ENCODE results near the gene TMCC3.
"Not testable (repeated sequence)": the region's sequence is repeated elsewhere in the genome, so short reads cannot be mapped to it uniquely, and the experiment has no call there.

The TMCC3 gene

DNA sequence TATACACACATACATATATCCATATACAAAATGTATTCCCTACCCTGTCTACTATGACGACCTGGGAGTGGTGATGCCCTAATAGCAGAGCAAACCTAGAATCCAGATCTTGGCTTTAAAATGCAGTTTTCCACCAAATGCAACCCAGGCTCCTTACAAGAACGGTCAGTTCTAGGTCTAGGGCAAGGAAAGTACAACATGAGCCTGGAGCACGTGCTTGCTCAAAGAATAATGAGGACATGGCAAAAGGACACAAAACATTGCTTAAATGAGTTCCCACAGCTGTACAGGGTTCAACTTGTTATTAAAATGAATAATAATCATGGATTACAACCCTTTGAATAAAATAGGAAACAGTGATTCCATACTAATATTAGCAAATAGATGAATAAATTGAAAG lies 94.7 kb downstream of the TMCC3 start:
- H3K27ac ChIP-seq (ENCODE audit: low read length) = no peak overlapping the region
- no peak for DNase-seq (ENCODE audit: low read depth, low spot score)
- no peaks in the 10 kb centered on the region for H3K9me3 ChIP-seq (ENCODE audit: control insufficient read depth, insufficient read depth, low read length)
- H3K4me3 ChIP-seq (ENCODE audit: low read length) = no peak overlapping the region
- no peaks in the 10 kb centered on the region for H3K36me3 ChIP-seq (ENCODE audit: control insufficient read depth, insufficient read depth, low read length)
- no peaks in the 10 kb centered on the region for H3K27me3 ChIP-seq (ENCODE audit: control insufficient read depth, insufficient read depth, low read length)
- H3K4me1 ChIP-seq (ENCODE audit: control insufficient read depth, insufficient read depth, low read length) = no peaks in the 10 kb centered on the region
- WGBS (ENCODE audit: insufficient coverage, insufficient read length) = no CpG with 5 or more reads among the region's 3 CpGs

DNA sequence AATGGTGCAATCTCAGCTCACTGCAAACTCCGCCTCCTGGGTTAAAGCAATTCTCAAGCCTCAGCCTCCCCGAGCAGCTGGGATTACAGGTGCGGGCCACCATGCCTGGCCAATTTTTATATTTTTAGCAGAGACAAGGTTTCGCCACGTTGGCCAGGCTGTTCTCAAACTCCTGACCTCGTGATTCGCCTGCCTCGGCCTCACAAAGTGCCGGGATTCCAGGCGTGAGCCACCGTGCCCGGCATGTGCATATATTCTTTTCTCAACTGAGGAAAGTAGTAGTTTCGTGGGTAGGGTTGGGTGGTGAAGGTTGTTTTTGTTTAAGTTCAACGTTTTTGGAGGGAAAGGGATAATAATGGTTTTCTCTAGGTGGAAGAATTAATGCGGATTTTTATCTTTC lies 96.5 kb downstream of the TMCC3 start:
- Histone ChIP-seq H3K4me1 (ENCODE audit: control insufficient read depth, insufficient read depth, low read length) (no peaks in the 10 kb centered on the region), H3K36me3 (ENCODE audit: control insufficient read depth, insufficient read depth, low read length) (no peaks in the 10 kb centered on the region), H3K4me3 (ENCODE audit: low read length) (no peak overlapping the region), H3K27me3 (ENCODE audit: control insufficient read depth, insufficient read depth, low read length) (no peaks in the 10 kb centered on the region), H3K9me3 (ENCODE audit: control insufficient read depth, insufficient read depth, low read length) (no peaks in the 10 kb centered on the region), H3K27ac (ENCODE audit: low read length) (no peak overlapping the region)
- 100% methylated on average over 2 of the region's 15 CpGs for WGBS (ENCODE audit: insufficient coverage, insufficient read length)
- DNase-seq (ENCODE audit: low read depth, low spot score) = no peak

DNA sequence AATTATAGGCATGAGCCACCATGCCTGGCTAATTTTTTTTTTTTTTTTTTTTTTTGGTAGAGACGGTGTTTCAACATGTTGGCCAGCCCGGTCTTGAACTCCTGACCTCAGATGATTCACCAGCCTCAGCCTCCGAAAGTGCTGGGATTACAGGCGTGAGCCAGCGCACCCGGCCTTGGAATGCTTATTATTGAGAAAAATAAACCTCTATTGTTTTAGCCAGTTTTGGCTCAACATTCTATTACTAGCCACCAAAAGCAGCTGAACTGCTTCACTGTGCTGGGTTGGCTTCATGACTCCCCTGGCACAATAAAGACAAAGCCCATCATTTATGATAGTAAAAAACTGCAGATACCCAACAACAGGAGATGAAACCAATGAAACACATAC lies 97.2 kb downstream of the TMCC3 start:
- H3K9me3 ChIP-seq (ENCODE audit: control insufficient read depth, insufficient read depth, low read length) = no peaks in the 10 kb centered on the region
- no peaks in the 10 kb centered on the region for H3K36me3 ChIP-seq (ENCODE audit: control insufficient read depth, insufficient read depth, low read length)
- no peak for DNase-seq (ENCODE audit: low read depth, low spot score)
- H3K4me3 ChIP-seq (ENCODE audit: low read length) = no peak overlapping the region
- no peaks in the 10 kb centered on the region for H3K4me1 ChIP-seq (ENCODE audit: control insufficient read depth, insufficient read depth, low read length)
- H3K27me3 ChIP-seq (ENCODE audit: control insufficient read depth, insufficient read depth, low read length) = no peaks in the 10 kb centered on the region
- no CpG with 5 or more reads among the region's 6 CpGs for WGBS (ENCODE audit: insufficient coverage, insufficient read length)
- H3K27ac ChIP-seq (ENCODE audit: low read length) = no peak overlapping the region

DNA sequence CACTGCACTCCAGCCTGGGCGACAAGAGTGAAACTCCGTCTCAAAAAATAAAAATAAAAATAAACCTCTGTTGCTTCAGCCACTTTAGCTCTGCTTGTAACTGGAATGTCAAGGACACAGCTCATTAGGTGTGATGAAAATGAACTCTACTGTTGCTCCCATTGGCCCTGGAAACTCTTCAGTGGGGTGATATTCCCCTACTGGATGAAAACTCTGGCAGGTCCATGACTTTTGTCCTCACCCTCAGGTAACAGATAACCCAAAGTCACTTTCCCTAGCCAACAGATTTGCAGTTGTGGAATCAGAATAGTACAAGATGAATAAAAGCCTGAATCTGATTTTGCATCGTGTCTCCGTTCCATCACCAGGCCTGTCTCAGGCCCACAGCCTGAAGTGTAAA lies 98.5 kb downstream of the TMCC3 start:
- no peak overlapping the region for H3K4me3 ChIP-seq (ENCODE audit: low read length)

DNA sequence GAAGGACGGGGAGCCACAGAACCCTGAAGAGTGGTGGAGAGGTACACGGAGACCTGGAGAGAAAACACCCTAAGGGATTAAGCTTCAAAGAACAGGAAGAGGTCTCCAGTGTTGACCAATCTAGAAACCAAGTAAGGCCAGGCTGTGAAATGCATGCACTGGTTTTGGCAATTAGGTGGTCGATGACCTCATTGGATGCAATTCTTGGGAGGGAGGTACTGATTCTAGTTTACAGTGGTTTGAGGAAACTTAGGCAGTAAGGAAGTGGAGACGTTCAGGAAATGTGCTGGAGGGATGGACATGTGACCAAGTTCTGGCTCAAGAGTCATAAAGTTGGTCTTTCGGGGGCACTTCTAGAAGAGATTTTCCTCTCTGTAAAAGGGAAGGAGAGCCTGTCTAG lies 99.4 kb downstream of the TMCC3 start:
- Histone ChIP-seq H3K27me3 (ENCODE audit: control insufficient read depth, insufficient read depth, low read length) (no peaks in the 10 kb centered on the region), H3K27ac (ENCODE audit: low read length) (no peak overlapping the region), H3K9me3 (ENCODE audit: control insufficient read depth, insufficient read depth, low read length) (peaks cover 1% of the 10 kb centered on the region), H3K36me3 (ENCODE audit: control insufficient read depth, insufficient read depth, low read length) (no peaks in the 10 kb centered on the region), H3K4me1 (ENCODE audit: control insufficient read depth, insufficient read depth, low read length) (no peaks in the 10 kb centered on the region; the same call in 1 of the 2 replicates), H3K4me3 (ENCODE audit: low read length) (no peak overlapping the region)
- no peak for DNase-seq (ENCODE audit: low read depth, low spot score)
- no CpG with 5 or more reads among the region's 5 CpGs for WGBS (ENCODE audit: insufficient coverage, insufficient read length)

More for the DNA sequence above, 98.5 kb downstream of the TMCC3 start:
- Histone ChIP-seq H3K27me3 (ENCODE audit: control insufficient read depth, insufficient read depth, low read length) (no peaks in the 10 kb centered on the region), H3K4me1 (ENCODE audit: control insufficient read depth, insufficient read depth, low read length) (no peaks in the 10 kb centered on the region), H3K36me3 (ENCODE audit: control insufficient read depth, insufficient read depth, low read length) (no peaks in the 10 kb centered on the region), H3K27ac (ENCODE audit: low read length) (no peak overlapping the region), H3K9me3 (ENCODE audit: control insufficient read depth, insufficient read depth, low read length) (no peaks in the 10 kb centered on the region; the same call in 1 of the 2 replicates)
- WGBS (ENCODE audit: insufficient coverage, insufficient read length) = no CpG with 5 or more reads among the region's 4 CpGs
- no peak for DNase-seq (ENCODE audit: low read depth, low spot score)

DNA sequence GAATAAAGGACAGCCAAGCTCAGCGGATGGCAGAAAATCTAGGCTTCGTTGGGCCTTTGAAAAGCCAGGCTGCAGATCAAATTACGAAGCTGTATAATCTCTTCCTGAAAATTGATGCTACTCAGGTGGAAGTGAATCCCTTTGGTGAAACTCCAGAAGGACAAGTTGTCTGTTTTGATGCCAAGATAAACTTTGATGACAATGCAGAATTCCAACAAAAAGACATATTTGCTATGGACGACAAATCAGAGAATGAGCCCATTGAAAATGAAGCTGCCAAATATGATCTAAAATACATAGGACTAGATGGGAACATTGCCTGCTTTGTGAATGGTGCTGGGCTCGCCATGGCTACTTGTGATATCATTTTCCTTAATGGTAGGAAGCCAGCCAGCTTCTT lies 101.5 kb downstream of the TMCC3 start:
- H3K4me3 ChIP-seq (ENCODE audit: low read length); H3K36me3 ChIP-seq (ENCODE audit: control insufficient read depth, insufficient read depth, low read length); H3K27ac ChIP-seq (ENCODE audit: low read length); H3K9me3 ChIP-seq (ENCODE audit: control insufficient read depth, insufficient read depth, low read length); H3K4me1 ChIP-seq (ENCODE audit: control insufficient read depth, insufficient read depth, low read length); DNase-seq (ENCODE audit: low read depth, low spot score); H3K27me3 ChIP-seq (ENCODE audit: control insufficient read depth, insufficient read depth, low read length): not testable (repeated sequence)
- no CpG with 5 or more reads among the region's 5 CpGs for WGBS (ENCODE audit: insufficient coverage, insufficient read length)

DNA sequence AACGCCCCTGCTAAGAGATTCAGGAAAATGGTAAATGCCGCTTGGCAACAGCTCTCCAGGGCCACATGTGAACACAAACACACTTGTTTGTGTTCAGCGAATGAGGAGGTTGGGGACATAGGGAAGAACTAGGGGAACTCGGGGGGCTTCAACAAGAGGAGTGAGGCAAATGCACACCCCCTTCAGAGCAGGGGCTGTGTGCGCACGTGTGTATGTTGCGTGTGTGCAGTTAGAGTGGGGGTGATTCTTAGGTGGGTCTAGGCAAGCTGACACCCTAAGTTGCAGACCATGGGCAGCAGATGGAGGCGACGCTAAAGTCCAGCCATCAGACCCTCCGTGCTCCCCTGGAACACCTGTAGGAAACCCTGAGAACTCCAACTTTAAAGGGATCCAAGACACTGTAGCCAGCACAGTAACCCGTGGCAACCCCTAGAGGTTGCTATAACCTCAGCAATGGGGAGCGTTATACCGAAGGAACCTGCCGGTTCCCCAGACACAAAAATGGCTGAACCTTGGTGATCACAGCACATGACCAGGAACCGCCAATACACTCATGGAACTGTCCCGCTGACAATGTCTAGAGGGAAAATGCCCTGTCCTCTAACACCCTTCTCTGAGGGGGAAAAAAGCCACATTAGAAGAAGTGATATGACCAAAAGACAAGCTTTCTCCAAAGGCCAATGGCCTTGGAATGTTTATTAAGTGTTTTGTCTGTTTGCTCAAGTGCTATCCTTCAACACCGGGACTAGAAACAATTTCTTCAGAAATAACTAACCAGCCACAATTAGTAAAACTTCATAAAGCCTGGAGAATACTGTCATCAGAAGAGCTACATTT lies 104.2 kb downstream of the TMCC3 start:
- DNase-seq (ENCODE audit: low read depth, low spot score) = peak; percentile 64
- no CpG with 5 or more reads among the region's 17 CpGs for WGBS (ENCODE audit: insufficient coverage, insufficient read length)
- Histone ChIP-seq H3K4me3 (ENCODE audit: low read length) (no peak overlapping the region), H3K4me1 (ENCODE audit: control insufficient read depth, insufficient read depth, low read length) (no peaks in the 10 kb centered on the region; the same call in 1 of the 2 replicates), H3K9me3 (ENCODE audit: control insufficient read depth, insufficient read depth, low read length) (peaks cover 1% of the 10 kb centered on the region), H3K27ac (ENCODE audit: low read length) (no peak overlapping the region), H3K36me3 (ENCODE audit: control insufficient read depth, insufficient read depth, low read length) (no peaks in the 10 kb centered on the region), H3K27me3 (ENCODE audit: control insufficient read depth, insufficient read depth, low read length) (no peaks in the 10 kb centered on the region)

DNA sequence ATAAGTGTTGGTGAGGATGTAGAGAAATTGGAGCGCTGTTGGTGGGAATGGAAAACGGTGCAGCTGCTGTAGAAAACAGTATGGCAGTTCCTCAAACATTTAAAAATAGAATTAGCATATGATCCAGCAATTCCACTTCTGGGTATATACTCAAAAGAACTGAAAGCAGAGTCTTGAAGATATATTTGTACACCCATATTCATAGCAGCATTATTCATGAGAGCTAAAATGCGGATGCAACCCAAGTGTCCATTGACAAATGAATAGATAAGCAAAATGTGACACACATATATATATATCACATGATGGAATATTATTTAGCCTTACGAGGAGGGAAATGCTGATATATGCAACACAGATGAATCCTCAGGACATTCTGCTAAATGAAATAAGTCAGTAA lies 106.0 kb downstream of the TMCC3 start:
- peaks cover 1% of the 10 kb centered on the region for H3K9me3 ChIP-seq (ENCODE audit: control insufficient read depth, insufficient read depth, low read length)
- H3K4me3 ChIP-seq (ENCODE audit: low read length) = no peak overlapping the region
- WGBS (ENCODE audit: insufficient coverage, insufficient read length) = no CpG with 5 or more reads among the region's 4 CpGs
- no peak for DNase-seq (ENCODE audit: low read depth, low spot score)
- H3K36me3 ChIP-seq (ENCODE audit: control insufficient read depth, insufficient read depth, low read length) = no peaks in the 10 kb centered on the region
- H3K4me1 ChIP-seq (ENCODE audit: control insufficient read depth, insufficient read depth, low read length) = no peaks in the 10 kb centered on the region; the same call in 1 of the 2 replicates
- no peak overlapping the region for H3K27ac ChIP-seq (ENCODE audit: low read length)
- H3K27me3 ChIP-seq (ENCODE audit: control insufficient read depth, insufficient read depth, low read length) = no peaks in the 10 kb centered on the region

DNA sequence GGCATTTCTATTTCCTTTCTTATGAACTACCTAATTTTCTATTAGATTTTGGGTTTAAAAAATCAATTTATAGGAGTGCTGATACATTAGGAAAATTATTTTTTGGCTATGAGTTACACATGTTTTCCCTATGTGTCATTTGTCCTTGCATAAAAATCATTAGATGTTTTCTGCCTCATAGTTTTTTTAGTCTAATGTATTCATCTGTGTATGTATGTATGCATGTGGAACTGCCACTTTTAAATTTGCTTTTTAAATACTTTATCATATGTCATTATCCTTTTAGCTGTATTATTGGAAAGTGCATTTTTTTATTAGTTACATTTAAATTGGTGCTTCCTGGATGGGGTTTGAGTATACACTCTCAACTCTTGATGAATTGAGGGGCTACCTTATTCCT lies 112.0 kb downstream of the TMCC3 start:
- H3K27me3 ChIP-seq (ENCODE audit: control insufficient read depth, insufficient read depth, low read length) = no peaks in the 10 kb centered on the region
- H3K4me1 ChIP-seq (ENCODE audit: control insufficient read depth, insufficient read depth, low read length) = no peaks in the 10 kb centered on the region

DNA sequence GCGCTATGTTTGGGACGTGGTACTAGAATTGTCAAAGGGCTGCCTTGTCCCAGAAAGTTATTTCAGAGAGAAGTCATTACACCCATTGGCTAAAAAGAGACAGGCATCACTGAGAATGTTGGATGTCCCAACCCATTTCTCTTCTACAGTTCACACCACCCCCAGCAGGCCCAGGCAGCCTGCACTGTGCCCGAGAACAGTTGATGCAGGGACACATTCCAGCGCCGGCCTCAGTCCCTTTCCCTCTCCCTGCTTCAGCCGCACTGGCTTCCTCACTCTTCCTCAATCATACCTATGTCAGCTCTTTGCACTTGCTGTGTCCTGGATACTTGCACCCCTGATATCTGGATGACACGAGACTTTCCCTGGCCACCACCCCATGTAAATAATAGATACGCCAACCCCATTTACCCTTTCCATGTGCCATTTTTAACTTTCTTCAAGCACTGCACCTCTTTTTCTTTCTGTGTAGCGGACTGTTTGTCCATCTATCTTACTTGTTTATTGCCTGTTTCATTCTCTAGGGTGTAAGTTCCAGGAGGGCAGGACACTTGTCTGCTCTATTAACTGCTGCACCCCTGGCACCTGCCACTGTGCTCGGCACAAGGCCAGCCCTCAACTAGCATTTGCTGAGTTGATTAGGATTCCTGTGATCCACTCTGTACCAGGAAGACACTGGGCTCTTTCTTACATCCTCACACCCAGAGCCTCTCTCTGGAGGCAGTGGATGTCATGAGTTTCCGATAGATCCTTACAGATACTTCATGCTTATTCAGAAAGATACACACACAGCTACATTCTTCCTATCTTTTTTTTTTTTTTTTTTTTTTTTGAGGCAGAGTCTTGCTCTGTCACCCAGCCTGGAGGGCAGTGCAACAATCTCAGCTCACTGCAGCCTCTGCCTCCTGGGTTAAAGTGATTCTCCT lies 114.1 kb downstream of the TMCC3 start:
- no peak overlapping the region for H3K27ac ChIP-seq (ENCODE audit: low read length)
- H3K27me3 ChIP-seq (ENCODE audit: control insufficient read depth, insufficient read depth, low read length) = no peaks in the 10 kb centered on the region
- no peak for DNase-seq (ENCODE audit: low read depth, low spot score)
- no peaks in the 10 kb centered on the region for H3K36me3 ChIP-seq (ENCODE audit: control insufficient read depth, insufficient read depth, low read length)
- no peaks in the 10 kb centered on the region for H3K4me1 ChIP-seq (ENCODE audit: control insufficient read depth, insufficient read depth, low read length)
- H3K4me3 ChIP-seq (ENCODE audit: low read length) = no peak overlapping the region
- H3K9me3 ChIP-seq (ENCODE audit: control insufficient read depth, insufficient read depth, low read length) = no peaks in the 10 kb centered on the region
- no CpG with 5 or more reads among the region's 11 CpGs for WGBS (ENCODE audit: insufficient coverage, insufficient read length)

More for the DNA sequence above, 112.0 kb downstream of the TMCC3 start:
- Histone ChIP-seq H3K4me3 (ENCODE audit: low read length) (no peak overlapping the region), H3K36me3 (ENCODE audit: control insufficient read depth, insufficient read depth, low read length) (no peaks in the 10 kb centered on the region), H3K27ac (ENCODE audit: low read length) (no peak overlapping the region), H3K9me3 (ENCODE audit: control insufficient read depth, insufficient read depth, low read length) (no peaks in the 10 kb centered on the region)
- DNase-seq (ENCODE audit: low read depth, low spot score) = no peak
